NCI-H2196 treated with DMSO at 0.1 percent for 48 hours (cell line): Measurements from ENCODE around the gene PHRF1.

ENCODE experiments used
- DNase-seq: peaks from one replicate; lab custom pipeline; 2025; ENCODE audit not compliant: unreplicated experiment; lab: John Stamatoyannopoulos, UW

The PHRF1 gene

GRCh38 chr11:593347-593746, 17.1 kb downstream of the PHRF1 start:
- DNase-seq: no peak

DNA sequence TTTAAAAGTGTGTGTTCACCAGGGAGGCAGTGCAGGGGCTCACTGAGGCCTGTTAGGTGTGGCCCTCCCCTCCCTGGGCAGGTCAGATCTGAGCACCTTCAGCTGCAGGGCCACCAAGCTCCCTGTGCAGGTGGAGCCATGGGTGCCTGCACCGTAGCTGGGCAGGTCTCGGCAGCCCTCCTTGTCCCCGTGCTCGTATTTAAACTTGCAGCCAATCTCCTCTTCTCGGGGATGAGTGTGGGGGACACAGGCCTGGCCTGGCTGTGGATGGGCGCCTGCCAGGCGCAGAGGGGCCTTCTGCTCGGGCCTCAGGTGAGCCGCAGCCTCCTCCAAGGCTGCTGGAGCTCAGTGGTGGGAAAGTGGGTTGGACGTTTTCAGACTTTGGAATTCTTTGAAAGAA, 19.1 kb downstream of the PHRF1 start:
- no peak for DNase-seq

GRCh38 chr11:596374-596773, 20.1 kb downstream of the PHRF1 start:
- DNase-seq: no peak

DNA sequence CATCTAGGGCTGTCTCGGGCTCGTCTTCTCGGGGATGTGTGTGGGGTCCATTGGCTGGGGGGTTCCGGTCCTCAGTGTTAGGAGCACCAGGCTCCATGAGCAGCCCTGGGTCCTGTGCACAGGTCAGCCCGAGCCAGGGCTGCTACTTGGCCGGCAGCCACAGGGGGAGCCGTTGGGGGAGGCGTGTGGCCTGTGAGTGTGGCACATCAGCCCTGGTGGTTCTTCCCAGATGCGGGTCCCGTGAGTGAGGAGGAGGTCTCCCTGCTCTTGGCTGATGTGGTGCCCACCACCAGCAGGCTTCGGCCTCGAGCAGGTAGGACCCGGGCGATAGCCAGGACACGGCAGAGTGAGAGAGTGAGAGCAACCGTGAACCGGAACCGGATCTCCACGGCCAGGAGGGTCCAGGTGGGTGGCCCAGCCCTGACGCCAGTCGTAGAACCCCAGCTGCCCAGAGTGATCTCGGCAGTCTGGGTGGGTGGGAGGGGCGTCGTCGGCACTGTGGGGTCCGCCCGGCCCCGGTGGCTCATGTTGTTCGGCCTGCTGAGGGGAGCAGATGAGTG, 21.0 kb downstream of the PHRF1 start:
- no peak for DNase-seq

DNA sequence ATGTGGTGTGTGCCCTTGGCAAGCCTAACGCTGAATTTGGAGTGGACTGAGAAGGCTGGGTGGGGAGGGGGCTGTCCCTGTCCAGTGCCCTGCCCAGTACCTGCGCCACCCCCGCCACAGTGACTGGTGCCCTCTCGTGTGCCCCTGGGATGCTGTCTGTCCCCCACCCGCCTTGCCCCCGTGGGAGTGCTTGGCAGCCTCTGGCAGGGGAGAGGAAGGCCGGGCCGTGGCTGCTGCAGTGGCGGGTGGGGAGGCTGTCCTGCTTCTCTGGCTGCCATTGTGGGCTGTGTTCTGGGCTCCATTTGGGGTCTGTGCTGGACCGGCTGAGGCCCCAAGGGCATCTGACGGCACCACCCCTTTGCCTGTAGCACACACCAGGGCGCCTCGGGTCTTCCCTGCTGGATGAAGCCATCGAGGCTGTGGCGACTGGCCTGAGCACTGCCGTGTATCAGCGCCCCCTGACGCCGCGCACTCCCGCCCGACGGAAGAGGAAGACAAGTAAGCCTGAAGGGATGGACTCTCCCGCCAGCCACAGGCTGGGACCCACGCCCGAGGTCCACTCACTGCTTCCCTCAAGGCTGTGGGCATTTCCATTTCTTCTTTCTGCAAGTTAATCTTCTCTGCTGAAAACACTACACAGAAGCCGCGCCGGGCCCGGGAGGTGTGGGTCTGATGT, 21.9 kb downstream of the PHRF1 start:
- DNase-seq: no peak

GRCh38 chr11:601573-602245, 25.4 kb downstream of the PHRF1 start:
- no peak for DNase-seq

GRCh38 chr11:603154-603553, 26.9 kb downstream of the PHRF1 start:
- DNase-seq: no peak

GRCh38 chr11:605286-606129, 29.2 kb downstream of the PHRF1 start:
- no peak for DNase-seq

DNA sequence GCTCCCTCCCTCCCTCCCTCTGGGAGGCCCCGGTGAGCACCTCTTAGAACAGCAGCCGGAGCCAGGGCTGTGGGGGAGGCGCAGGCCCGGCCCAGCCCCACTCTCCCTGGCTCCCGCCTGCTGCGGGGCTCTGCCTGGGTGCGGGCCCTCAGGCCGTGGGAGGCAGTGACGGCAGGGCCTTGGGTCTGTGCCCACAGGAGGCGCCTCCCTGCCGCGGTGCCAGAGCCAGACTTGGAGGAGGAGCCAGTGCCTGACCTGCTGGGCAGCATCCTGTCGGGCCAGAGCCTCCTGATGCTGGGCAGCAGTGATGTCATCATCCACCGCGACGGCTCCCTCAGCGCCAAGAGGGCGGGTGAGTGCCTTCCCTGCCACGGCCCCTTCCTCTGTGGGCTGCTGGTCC, 30.0 kb downstream of the PHRF1 start:
- peak; percentile 96 for DNase-seq

DNA sequence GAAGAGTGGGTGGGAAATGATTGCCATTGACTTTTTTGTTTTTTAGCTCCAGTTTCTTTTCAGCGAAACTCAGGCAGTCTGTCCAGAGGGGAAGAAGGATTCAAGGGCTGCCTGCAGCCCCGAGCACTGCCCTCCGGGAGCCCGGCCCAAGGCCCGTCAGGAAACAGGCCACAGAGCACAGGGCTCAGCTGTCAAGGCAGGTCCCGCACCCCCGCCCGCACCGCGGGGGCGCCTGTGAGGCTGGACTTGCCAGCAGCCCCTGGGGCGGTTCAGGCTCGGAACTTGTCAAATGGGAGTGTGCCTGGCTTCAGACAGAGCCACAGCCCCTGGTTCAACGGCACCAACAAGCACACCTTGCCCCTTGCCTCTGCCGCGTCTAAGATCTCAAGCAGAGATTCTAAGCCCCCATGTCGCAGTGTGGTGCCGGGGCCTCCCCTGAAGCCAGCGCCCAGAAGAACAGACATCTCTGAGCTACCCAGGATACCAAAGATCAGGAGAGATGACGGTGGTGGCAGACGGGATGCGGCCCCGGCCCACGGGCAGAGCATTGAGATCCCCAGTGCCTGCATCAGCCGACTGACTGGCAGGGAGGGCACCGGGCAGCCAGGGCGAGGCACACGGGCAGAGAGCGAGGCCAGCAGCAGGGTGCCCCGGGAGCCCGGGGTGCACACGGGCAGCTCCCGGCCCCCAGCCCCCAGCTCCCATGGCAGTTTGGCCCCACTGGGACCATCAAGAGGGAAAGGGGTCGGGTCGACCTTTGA, 30.9 kb downstream of the PHRF1 start:
- no peak for DNase-seq

DNA sequence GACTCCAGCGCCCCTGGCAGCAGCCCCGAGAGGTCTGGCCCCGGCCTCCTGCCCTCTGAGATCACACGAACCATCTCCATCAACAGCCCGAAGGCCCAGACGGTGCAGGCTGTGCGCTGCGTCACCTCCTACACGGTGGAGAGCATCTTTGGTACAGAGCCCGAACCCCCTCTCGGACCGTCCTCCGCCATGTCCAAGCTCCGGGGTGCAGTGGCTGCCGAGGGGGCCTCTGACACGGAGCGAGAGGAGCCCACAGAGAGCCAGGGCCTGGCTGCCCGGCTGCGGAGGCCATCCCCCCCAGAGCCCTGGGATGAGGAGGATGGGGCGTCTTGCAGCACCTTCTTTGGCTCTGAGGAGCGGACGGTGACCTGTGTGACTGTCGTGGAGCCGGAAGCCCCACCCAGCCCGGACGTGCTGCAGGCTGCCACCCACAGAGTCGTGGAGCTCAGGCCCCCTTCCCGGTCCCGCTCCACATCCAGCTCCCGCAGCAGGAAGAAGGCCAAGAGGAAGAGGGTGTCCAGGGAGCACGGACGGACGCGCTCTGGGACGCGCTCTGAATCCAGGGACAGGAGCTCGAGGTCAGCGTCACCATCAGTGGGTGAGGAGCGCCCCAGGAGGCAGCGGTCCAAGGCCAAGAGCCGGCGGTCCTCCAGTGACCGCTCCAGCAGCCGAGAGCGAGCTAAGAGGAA, 31.8 kb downstream of the PHRF1 start:
- no peak for DNase-seq

DNA sequence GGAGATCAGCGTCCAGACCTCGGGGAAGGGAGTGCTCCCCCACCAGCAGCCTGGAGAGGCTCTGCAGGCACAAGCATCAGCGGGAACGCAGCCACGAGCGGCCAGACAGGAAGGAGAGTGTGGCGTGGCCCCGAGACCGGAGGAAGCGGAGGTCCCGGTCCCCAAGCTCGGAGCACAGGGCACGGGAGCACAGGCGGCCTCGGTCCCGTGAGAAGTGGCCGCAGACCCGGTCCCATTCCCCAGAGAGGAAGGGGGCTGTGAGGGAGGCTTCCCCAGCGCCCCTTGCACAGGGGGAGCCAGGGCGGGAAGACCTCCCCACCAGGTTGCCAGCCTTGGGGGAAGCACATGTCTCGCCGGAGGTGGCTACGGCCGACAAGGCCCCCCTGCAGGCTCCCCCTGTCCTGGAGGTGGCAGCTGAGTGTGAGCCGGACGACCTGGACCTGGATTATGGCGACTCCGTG, 32.6 kb downstream of the PHRF1 start:
- no peak for DNase-seq

GRCh38 chr11:609341-609811, 33.1 kb downstream of the PHRF1 start:
- DNase-seq: no peak

- DNase-seq: no peak
Observed at GRCh38 chr11:610146-610801, 34.0 kb downstream of the PHRF1 start.

- DNase-seq: no peak
Observed at GRCh38 chr11:611001-611996, 35.0 kb downstream of the PHRF1 start.

- peak; percentile 27 for DNase-seq
Observed at GRCh38 chr11:612201-612960, 36.1 kb downstream of the PHRF1 start.

GRCh38 chr11:612961-613300, 36.7 kb downstream of the PHRF1 start:
- no peak for DNase-seq
